Tibial artery (tissue), 4 donors: ENCODE data around the gene ACAP2.

Source experiments
- DNase-seq, 2 donors: peaks; one replicate each; pipeline ENCODE4 v3.0.0-alpha.2; 2019
- H3K27ac ChIP-seq, 2 donors: fragments of 200-600 bp; sonication (generic) in 1 of 2; 1 replicate in 1 of 2; 2 replicates in 1 of 2; pipeline ENCODE4 v1.5.1; 2018 to 2019; ENCODE audit warnings: mild to moderate bottlenecking in 1 of 2
- H3K27me3 ChIP-seq, 2 donors: fragments of 200-600 bp; sonication (generic) in 1 of 2; one replicate each; pipeline versions ENCODE4 v1.5.1 to v1.6.0; 2016 to 2019
- H3K36me3 ChIP-seq, 3 donors: fragments of 200-600 bp; sonication (generic) in 2 of 3; one replicate each; pipeline ENCODE4 v1.5.1; 2016 to 2019; ENCODE audit warnings: mild to moderate bottlenecking in 2 of 3
- H3K4me1 ChIP-seq, 4 donors: fragments of 200-600 bp; sonication (generic) in 2 of 4; 1 replicate in 3 of 4; 2 replicates in 1 of 4; pipeline ENCODE4 v1.5.1; 2016 to 2019
- H3K4me3 ChIP-seq, 2 donors: fragments of 200-600 bp; sonication (generic) in 1 of 2; 1 replicate in 1 of 2; 2 replicates in 1 of 2; pipeline ENCODE4 v1.5.1; 2018 to 2019; ENCODE audit warnings: mild to moderate bottlenecking in 2 of 2
- H3K9me3 ChIP-seq, 3 donors: fragments of 200-600 bp; sonication (generic) in 1 of 3; one replicate each; pipeline ENCODE4 v1.5.1; 2016 to 2019
- CTCF ChIP-seq, 2 experiments: fragments of 200-600 bp in 1 of 2; fragments of 450-650 bp in 1 of 2; IDR thresholded peaks; one replicate each; pipeline ENCODE4 v1.5.1; 2017 to 2019; ENCODE audit warnings: antibody characterized with exemption in 2 of 2, mild to moderate bottlenecking in 1 of 2, moderate library complexity in 1 of 2
- intact Hi-C: fragments of 100-400 bp; cut with DNase I; formaldehyde crosslinking; loops from one replicate; pipeline ENCODE4 v1.15.0; 2023; ENCODE audit warnings: low total_unique reads

The ACAP2 gene

GRCh38 chr3:195240939-195241338 is 201.9 kb downstream of the ACAP2 start:
- Histone ChIP-seq H3K4me3 (no peak overlapping the region), H3K27ac (peak overlapping the region in 1 of 2 donors; percentile 27), H3K4me1 (peaks cover 3 to 24% (median 21%) of the 10 kb centered on the region in 4 donors), H3K9me3 (no peaks in the 10 kb centered on the region), H3K27me3 (no peaks in the 10 kb centered on the region), H3K36me3 (no peaks in the 10 kb centered on the region)
- no peak for TF ChIP-seq CTCF (IDR thresholded peaks at IDR 0.05)
- intact Hi-C loops: no loop called here
- peak in 1 of 2 donors; percentile 35 for DNase-seq

- Histone ChIP-seq H3K9me3 (no peaks in the 10 kb centered on the region), H3K27ac (peak overlapping the region in 1 of 2 donors; percentile 27), H3K36me3 (no peaks in the 10 kb centered on the region), H3K4me3 (no peak overlapping the region), H3K27me3 (no peaks in the 10 kb centered on the region), H3K4me1 (peaks cover 3 to 24% (median 21%) of the 10 kb centered on the region in 4 donors)
- no peak for TF ChIP-seq CTCF (IDR thresholded peaks at IDR 0.05)
- peak; percentile 42 to 91 for DNase-seq
- intact Hi-C loops: no loop called here
These were observed 202.6 kb downstream of the ACAP2 start for GRCh38 chr3:195240171-195240701.

- intact Hi-C loops: no loop called here
- TF ChIP-seq CTCF (IDR thresholded peaks at IDR 0.05): no peak
- H3K27ac ChIP-seq: no peak overlapping the region
- H3K27me3 ChIP-seq: no peaks in the 10 kb centered on the region
- H3K9me3 ChIP-seq: no peaks in the 10 kb centered on the region
- no peak overlapping the region for H3K4me3 ChIP-seq
- peaks cover 3 to 29% (median 21%) of the 10 kb centered on the region in 4 donors for H3K4me1 ChIP-seq
- peak in 1 of 2 donors; percentile 43 for DNase-seq
- H3K36me3 ChIP-seq: no peaks in the 10 kb centered on the region
These were observed 203.7 kb downstream of the ACAP2 start for GRCh38 chr3:195239121-195239520.

- DNase-seq: peak in 1 of 2 donors; percentile 40
- TF ChIP-seq CTCF (IDR thresholded peaks at IDR 0.05): no peak
- intact Hi-C loops: no loop called here
- H3K9me3 ChIP-seq: no peaks in the 10 kb centered on the region
- no peak overlapping the region for H3K27ac ChIP-seq
- H3K36me3 ChIP-seq: no peaks in the 10 kb centered on the region
- peaks cover 3 to 29% (median 21%) of the 10 kb centered on the region in 4 donors for H3K4me1 ChIP-seq
- H3K4me3 ChIP-seq: no peak overlapping the region
- H3K27me3 ChIP-seq: no peaks in the 10 kb centered on the region
These were observed 204.2 kb downstream of the ACAP2 start for GRCh38 chr3:195238586-195239118.

GRCh38 chr3:195238081-195238571 is 204.7 kb downstream of the ACAP2 start:
- H3K27me3 ChIP-seq: no peaks in the 10 kb centered on the region
- no peaks in the 10 kb centered on the region for H3K36me3 ChIP-seq
- no peak for TF ChIP-seq CTCF (IDR thresholded peaks at IDR 0.05)
- intact Hi-C loops: no loop called here
- DNase-seq: peak in 1 of 2 donors; percentile 40
- H3K27ac ChIP-seq: no peak overlapping the region
- H3K4me3 ChIP-seq: no peak overlapping the region
- peaks cover 3 to 29% (median 21%) of the 10 kb centered on the region in 4 donors for H3K4me1 ChIP-seq
- H3K9me3 ChIP-seq: no peaks in the 10 kb centered on the region
